AG04450 (cell line): ENCODE measurements around the gene CALML3. TPM values are rescaled to one million over a fixed set of nuclear protein-coding genes. Genes with fewer than 3 reads are reported as not detected.

ENCODE experiments used
- CTCF ChIA-PET: fragments of 300-600, 350-600 bp; formaldehyde crosslinking; extraction: SDS; loops from one replicate; lab custom pipeline; 2022; ENCODE audit warnings: antibody characterized with exemption, inconsistent platforms; lab: Charles Lee
- POLR2A ChIA-PET: fragments of 350-600 bp; formaldehyde crosslinking; extraction: SDS; loops from one replicate; lab custom pipeline; 2021; ENCODE audit warnings: antibody characterized with exemption, inconsistent platforms; lab: Yijun Ruan, JAX
- DNase-seq: peaks from one replicate; pipeline ENCODE4 v3.0.0-alpha.2; 2011; ENCODE audit warnings: low read depth, low spot score
- H3K27ac ChIP-seq: one replicate; pipeline ENCODE4 v1.5.1; 2012; ENCODE audit warnings: low read depth, low read length, control low read depth
- H3K27me3 ChIP-seq: one replicate; pipeline ENCODE4 v1.6.0; 2012; ENCODE audit warnings: low read length; ENCODE audit not compliant: control insufficient read depth, insufficient read depth
- H3K4me3 ChIP-seq: 2 replicates; pipeline ENCODE4 v1.5.1; 2011; ENCODE audit warnings: mild to moderate bottlenecking, low read depth, low read length, control low read depth
- H3K9me3 ChIP-seq: 2 replicates; pipeline ENCODE4 v1.5.1; 2012; ENCODE audit warnings: low read length; ENCODE audit not compliant: control insufficient read depth, insufficient read depth
- CTCF ChIP-seq: IDR thresholded peaks from 2 replicates; pipeline ENCODE4 v1.5.1; 2011; ENCODE audit warnings: low read depth, low read length, control low read depth, inconsistent platforms
- polyA plus RNA-seq: library from polyadenylated mRNA; depleted of rRNA; stranded (reverse); fragments of >200 nt; gene quantifications from 2 replicates; pipeline ENCODE4 v1.2.3, GENCODE V29; 2011

CALML3 gene
- polyA plus RNA-seq, 1 experiment = not detected

- peaks cover 22% of the 10 kb centered on the region for H3K27me3 ChIP-seq
- ChIA-PET CTCF (interaction anchor here (0.7 to 1.0 kb wide), 2 partner anchors 34 to 54 kb away, joined by 3 read pairs; no protein-coding TSS in a partner anchor), POLR2A (interaction anchor here (0.6 kb wide), 1 partner anchor 265 kb away, joined by 8 read pairs; no protein-coding TSS in a partner anchor)
- no peak overlapping the region for H3K4me3 ChIP-seq
- no peak overlapping the region for H3K27ac ChIP-seq
- TF ChIP-seq CTCF = no peak
- H3K9me3 ChIP-seq = peaks cover 18% of the 10 kb centered on the region
- DNase-seq = no peak
Measured at GRCh38 chr10:5496261-5497250, 28.2 kb upstream of the CALML3 start.

DNA sequence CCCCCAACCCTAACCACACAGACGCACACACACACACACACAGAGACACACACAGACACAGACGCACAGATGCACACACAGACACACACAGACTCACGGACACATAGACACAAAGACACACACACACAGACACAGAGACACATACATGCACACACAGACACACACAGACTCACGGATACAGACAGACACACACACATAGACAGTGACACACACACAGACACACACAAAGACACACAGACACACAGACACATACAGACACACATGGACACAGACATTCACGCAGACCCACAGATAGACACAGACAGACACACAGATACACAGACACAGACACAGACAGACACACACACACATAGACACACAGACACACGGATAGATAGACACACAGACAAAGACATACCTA lies 27.5 kb upstream of the CALML3 start:
- ChIA-PET POLR2A (no interaction called here), CTCF (no interaction called here)
- peaks cover 28% of the 10 kb centered on the region for H3K27me3 ChIP-seq
- no peak for TF ChIP-seq CTCF
- H3K27ac ChIP-seq = no peak overlapping the region
- no peak overlapping the region for H3K4me3 ChIP-seq
- H3K9me3 ChIP-seq = peaks cover 15% of the 10 kb centered on the region
- no peak for DNase-seq

DNA sequence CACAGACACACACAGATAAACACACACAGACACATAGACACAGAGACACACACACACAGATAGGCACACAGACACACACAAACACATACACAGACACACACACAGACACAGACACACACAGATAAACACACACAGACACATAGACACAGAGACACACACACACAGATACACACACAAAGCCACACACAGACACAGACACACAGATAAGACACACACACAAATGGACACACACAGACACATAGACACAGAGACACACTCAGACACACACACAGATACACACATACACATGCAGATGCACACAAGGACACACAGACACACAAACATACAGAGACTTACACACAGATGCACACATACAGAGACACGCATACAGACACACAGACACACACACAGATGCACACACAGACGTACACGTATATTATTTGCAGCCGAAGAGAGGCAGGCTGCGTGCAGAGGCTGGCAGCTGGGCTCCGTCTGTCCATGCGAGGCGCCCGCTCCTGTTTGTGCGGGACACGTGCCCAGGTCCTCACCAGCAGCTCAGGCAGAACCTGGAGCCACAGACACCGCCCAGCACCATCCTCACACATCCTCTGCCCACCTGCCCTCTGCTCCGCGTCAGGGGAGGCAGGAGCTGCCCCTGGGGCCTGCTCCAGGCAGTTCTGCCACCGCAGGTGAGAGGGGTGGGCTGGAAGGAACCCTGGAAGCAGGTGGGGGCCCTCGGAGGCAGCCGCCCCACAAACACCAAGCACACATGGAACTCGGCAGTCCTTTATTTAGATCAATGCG lies 26.6 kb upstream of the CALML3 start:
- Histone ChIP-seq H3K27ac (no peak overlapping the region), H3K4me3 (no peak overlapping the region), H3K9me3 (peaks cover 7% of the 10 kb centered on the region; the same call in 1 of the 2 replicates), H3K27me3 (peaks cover 35% of the 10 kb centered on the region)
- TF ChIP-seq CTCF = no peak
- DNase-seq = no peak
- ChIA-PET POLR2A (no interaction called here), CTCF (no interaction called here)

DNA sequence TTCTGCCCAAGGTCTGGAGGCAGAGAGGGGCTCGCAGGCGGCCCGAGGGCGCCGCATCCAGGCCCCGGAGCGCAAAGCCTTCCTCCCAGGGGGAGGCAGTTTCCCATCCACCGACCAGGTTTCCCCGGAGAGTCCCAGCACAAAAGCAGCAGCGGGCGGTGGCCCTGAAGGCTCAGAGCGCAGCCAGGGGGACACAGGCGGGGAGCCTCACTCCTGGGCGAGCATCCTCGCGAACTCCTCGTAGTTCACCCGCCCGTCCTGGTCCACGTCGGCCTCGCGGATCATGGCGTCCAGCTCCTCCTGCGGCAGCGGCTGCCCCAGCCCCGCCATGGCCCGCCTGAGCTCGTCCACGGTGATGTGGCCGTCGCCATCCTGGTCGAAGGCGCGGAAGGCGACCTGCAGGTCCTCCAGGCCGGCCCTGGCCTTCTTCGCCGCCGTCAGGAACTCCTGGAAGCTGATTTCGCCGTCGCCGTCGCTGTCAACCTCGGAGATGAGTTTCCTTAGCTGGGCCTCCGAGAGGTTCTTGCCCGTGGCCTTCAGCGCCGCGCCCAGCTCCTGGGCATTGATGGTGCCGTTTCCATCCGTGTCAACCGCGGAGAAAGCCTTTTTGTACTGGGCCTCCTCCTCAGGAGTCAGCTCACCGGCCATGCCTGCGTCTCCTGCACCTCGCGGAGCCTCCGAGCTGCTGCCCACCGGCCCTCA lies 25.8 kb upstream of the CALML3 start:
- CTCF ChIA-PET = no interaction called here
- no peak for TF ChIP-seq CTCF
- Histone ChIP-seq H3K4me3 (no peak overlapping the region), H3K27me3 (peaks cover 39% of the 10 kb centered on the region), H3K9me3 (peaks cover 6% of the 10 kb centered on the region; the same call in 1 of the 2 replicates), H3K27ac (no peak overlapping the region)
- POLR2A ChIA-PET = no interaction called here
- DNase-seq = no peak
